K562 (cell line): ENCODE data around the gene ERBB3. TPM values are rescaled to one million over a fixed set of nuclear protein-coding genes. Genes with fewer than 3 reads are reported as not detected.

ENCODE experiments used
- BRD4 ChIP-seq: fragments of 200-600 bp; sonication (generic); IDR thresholded peaks from 2 replicates; pipeline ENCODE4 v1.6.1; 2017; ENCODE audit warnings: inconsistent platforms
- CBFA2T2 ChIP-seq: fragments of 450-650 bp; conservative IDR thresholded peaks from 2 replicates; pipeline ENCODE4 v1.6.1; 2017; ENCODE audit warnings: mild to moderate bottlenecking
- CBFA2T3 ChIP-seq: fragments of 450-650 bp; IDR thresholded peaks from 2 replicates; pipeline ENCODE4 v1.6.1; 2017
- CHCHD3 ChIP-seq: fragments of 250-450 bp; sonication (Bioruptor Pico); IDR thresholded peaks from 2 replicates; pipeline ENCODE4 v2.1.2; 2022; ENCODE audit warnings: mild to moderate bottlenecking
- ETV5 ChIP-seq: sonication (generic); formaldehyde crosslinking; IDR thresholded peaks from 2 replicates; pipeline ENCODE4 v1.4.0; 2020; ENCODE audit warnings: low read depth, mild to moderate bottlenecking, missing genetic modification reagents
- FOXA3 ChIP-seq, 2 experiments: fragments of 450-650 bp in 1 of 2; sonication (generic) in 1 of 2; formaldehyde crosslinking; IDR thresholded peaks in 1 of 2; conservative IDR thresholded peaks in 1 of 2; 2 replicates each; pipeline versions ENCODE4 v1.4.0 to v1.8.0; 2020 to 2022; ENCODE audit warnings: mild to moderate bottlenecking in 2 of 2, missing genetic modification reagents in 1 of 2
- GTF2E2 ChIP-seq: fragments of 200-800 bp; sonication (Bioruptor generic); IDR thresholded peaks from 2 replicates; pipeline ENCODE4 v1.6.1; 2016; ENCODE audit warnings: missing genetic modification characterization, missing compliant biosample characterization
- LCOR ChIP-seq: sonication (generic); formaldehyde crosslinking; IDR thresholded peaks from 2 replicates; pipeline ENCODE4 v1.8.0; 2022; ENCODE audit warnings: mild to moderate bottlenecking, missing genetic modification reagents
- MEF2A ChIP-seq: IDR thresholded peaks from 2 replicates; pipeline ENCODE4 v1.6.1; 2011; ENCODE audit warnings: low read depth, mild to moderate bottlenecking, low read length, moderate library complexity; ENCODE audit not compliant: control insufficient read depth
- MIER1 ChIP-seq: fragments of 450-650 bp; IDR thresholded peaks from 2 replicates; pipeline ENCODE4 v1.6.1; 2016; ENCODE audit warnings: antibody characterized with exemption, mild to moderate bottlenecking, low read depth
- RAD21 ChIP-seq, 2 experiments: fragments of 250-450 bp in 1 of 2; fragments of 450-650 bp in 1 of 2; sonication (Bioruptor Pico) in 1 of 2; formaldehyde crosslinking in 1 of 2; IDR thresholded peaks in 1 of 2; conservative IDR thresholded peaks in 1 of 2; 2 replicates each; pipeline versions ENCODE4 v1.4.0 to v1.8.0; 2020 to 2022; ENCODE audit warnings: mild to moderate bottlenecking in 2 of 2, moderate library complexity in 1 of 2
- ZFPM2 ChIP-seq: fragments of 250-450 bp; sonication (Bioruptor Pico); IDR thresholded peaks from 2 replicates; pipeline ENCODE4 v1.5.1; 2022; ENCODE audit warnings: mild to moderate bottlenecking
- ZNF184 ChIP-seq: sonication (generic); formaldehyde crosslinking; IDR thresholded peaks from 2 replicates; pipeline ENCODE4 v1.5.0; 2020; ENCODE audit warnings: missing genetic modification reagents
- ZNF766 ChIP-seq: fragments of 200-800 bp; sonication (Bioruptor generic); conservative IDR thresholded peaks from 2 replicates; pipeline ENCODE4 v1.6.1; 2016; ENCODE audit warnings: missing genetic modification characterization, missing compliant biosample characterization
- ZNF830 ChIP-seq: fragments of 250-450 bp; sonication (Bioruptor Pico); IDR thresholded peaks from 2 replicates; pipeline ENCODE4 v1.5.0; 2021; ENCODE audit warnings: mild to moderate bottlenecking
- polyA plus RNA-seq, 8 experiments: library from polyadenylated mRNA; depleted of rRNA in 4 of 8; stranded (reverse) in 5 of 8; unstranded in 3 of 8; fragments of >200 nt; fragmentation: Nextera tagmentation in 2 of 8; fragmentation: Illumina TruSeq in 1 of 8; extraction: Ambion mirVana in 2 of 8; extraction: Trizol in 1 of 8; gene quantifications; 2 replicates each; pipeline versions ENCODE4 v1.2.1 to v1.2.3, GENCODE V29; 2011 to 2014; ENCODE audit warnings: inconsistent platforms in 1 of 8, missing spikeins in 1 of 8
- total RNA-seq, 7 experiments: library from RNA; depleted of rRNA in 6 of 7; stranded (reverse); fragments of >200 nt in 6 of 7; fragmentation: Illumina TruSeq in 2 of 7; extraction: Trizol in 2 of 7; gene quantifications; 2 replicates each; pipeline versions ENCODE4 v1.2.1 to v1.2.3, GENCODE V29; 2011 to 2021; ENCODE audit warnings: low replicate concordance in 1 of 7
- TF ChIP-seq, protein P1 (sequence below): IDR thresholded peaks from 2 replicates; pipeline ENCODE4 v1.6.1; 2012; ENCODE audit warnings: low read depth, low read length, improper control_type of control experiment, borderline replicate concordance
- TF ChIP-seq, protein P2 (sequence below): fragments of 450-650 bp; formaldehyde crosslinking; IDR thresholded peaks from 2 replicates; pipeline ENCODE4 v1.4.0; 2022; ENCODE audit warnings: mild to moderate bottlenecking, moderate library complexity
- TF ChIP-seq, protein P3 (sequence below): fragments of 250-450 bp; sonication (Bioruptor Pico); IDR thresholded peaks from 2 replicates; pipeline ENCODE4 v1.8.0; 2021; ENCODE audit warnings: mild to moderate bottlenecking, moderate library complexity
- TF ChIP-seq, protein P4 (sequence below): fragments of 250-450 bp; sonication (Bioruptor Pico); IDR thresholded peaks from 2 replicates; pipeline ENCODE4 v1.9.0; 2021; ENCODE audit warnings: mild to moderate bottlenecking, inconsistent platforms
- TF ChIP-seq, protein P5 (sequence below): sonication (generic); formaldehyde crosslinking; IDR thresholded peaks from 2 replicates; pipeline ENCODE4 v1.8.1; 2023; ENCODE audit warnings: mild to moderate bottlenecking, missing genetic modification reagents

ERBB3 gene
- total and polyA plus RNA-seq, 9 of the 15 experiments (the other 6 are each of a cell fraction or from before 2014, with no cell fraction given) = 1.5 to 5.4 (median 3.8) TPM

DNA sequence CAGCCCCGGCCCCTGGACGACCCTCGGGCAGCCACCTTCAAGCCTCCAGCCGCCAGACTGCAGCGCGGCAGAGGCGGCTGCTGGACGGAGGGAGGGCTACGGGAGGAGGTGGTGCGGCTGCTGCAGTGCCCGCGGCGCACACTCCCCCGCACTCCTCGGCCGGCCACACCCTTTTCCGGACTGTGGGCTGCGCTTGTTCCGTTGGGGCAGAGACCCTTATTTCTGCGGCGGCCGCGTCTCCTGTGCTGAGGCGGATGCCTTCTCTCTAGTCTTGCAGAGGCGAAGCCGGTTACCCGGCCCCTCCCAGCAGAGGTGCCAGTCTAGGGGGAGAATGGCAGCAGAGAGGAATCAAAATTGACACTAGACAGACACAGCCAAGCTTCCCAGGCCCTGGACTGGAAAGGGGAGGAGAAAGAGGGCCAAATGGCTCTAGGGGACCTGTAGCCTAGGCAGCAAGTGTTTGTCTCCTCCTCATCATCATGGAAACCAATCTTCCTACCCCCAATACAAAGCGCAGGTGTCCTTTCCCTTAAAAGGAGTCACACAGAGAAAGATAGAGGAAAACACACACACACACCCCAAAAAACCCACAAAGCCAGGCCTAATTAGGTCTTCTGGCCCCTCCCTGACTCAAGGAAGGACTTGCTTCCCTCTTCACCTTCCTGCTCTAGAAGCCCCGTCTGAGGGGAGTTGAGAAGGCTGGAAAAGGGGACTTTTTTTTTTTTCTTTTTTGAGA, 49.4 kb downstream of the ERBB3 start (continued):
- TF ChIP-seq ZFPM2 (CRISPR knock-in tag) (no peak), CBFA2T2 (no peak), ZNF184 (CRISPR knock-in tag) (no peak), FOXA3 (CRISPR knock-in tag; conservative IDR thresholded peaks at IDR 0.05 in 1 of 2, IDR thresholded peaks at IDR 0.05 in 1 of 2) (no peak), BRD4 (no peak; the same call in 1 of the 2 replicates), ETV5 (CRISPR knock-in tag) (peak; percentile 87), MEF2A (no peak), CHCHD3 (no peak), ZNF766 (CRISPR knock-in tag) (no peak), ZNF830 (CRISPR knock-in tag) (peak; percentile 50; the same call in 1 of the 2 replicates), LCOR (CRISPR knock-in tag) (peak; percentile 58; the same call in 1 of the 2 replicates), CBFA2T3 (peak; percentile 33), GTF2E2 (tag) (no peak), RAD21 (CRISPR knock-in tag; conservative IDR thresholded peaks at IDR 0.05 in 1 of 2, IDR thresholded peaks at IDR 0.05 in 1 of 2) (peak in 1 of 2 experiments; percentile 18; a peak in 2 of 4 replicates), MIER1 (no peak)
- TF ChIP-seq, protein P1, sequence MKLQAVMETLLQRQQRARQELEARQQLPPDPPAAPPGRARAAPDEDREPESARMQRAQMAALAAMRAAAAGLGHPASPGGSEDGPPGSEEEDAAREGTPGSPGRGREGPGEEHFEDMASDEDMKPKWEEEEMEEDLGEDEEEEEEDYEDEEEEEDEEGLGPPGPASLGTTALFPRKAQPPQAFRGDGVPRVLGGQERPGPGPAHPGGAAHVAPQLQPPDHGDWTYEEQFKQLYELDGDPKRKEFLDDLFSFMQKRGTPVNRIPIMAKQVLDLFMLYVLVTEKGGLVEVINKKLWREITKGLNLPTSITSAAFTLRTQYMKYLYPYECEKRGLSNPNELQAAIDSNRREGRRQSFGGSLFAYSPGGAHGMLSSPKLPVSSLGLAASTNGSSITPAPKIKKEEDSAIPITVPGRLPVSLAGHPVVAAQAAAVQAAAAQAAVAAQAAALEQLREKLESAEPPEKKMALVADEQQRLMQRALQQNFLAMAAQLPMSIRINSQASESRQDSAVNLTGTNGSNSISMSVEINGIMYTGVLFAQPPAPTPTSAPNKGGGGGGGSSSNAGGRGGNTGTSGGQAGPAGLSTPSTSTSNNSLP = no peak
- TF ChIP-seq, protein P2, sequence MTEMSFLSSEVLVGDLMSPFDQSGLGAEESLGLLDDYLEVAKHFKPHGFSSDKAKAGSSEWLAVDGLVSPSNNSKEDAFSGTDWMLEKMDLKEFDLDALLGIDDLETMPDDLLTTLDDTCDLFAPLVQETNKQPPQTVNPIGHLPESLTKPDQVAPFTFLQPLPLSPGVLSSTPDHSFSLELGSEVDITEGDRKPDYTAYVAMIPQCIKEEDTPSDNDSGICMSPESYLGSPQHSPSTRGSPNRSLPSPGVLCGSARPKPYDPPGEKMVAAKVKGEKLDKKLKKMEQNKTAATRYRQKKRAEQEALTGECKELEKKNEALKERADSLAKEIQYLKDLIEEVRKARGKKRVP (CRISPR knock-in tag) = no peak
- TF ChIP-seq, protein P3, sequence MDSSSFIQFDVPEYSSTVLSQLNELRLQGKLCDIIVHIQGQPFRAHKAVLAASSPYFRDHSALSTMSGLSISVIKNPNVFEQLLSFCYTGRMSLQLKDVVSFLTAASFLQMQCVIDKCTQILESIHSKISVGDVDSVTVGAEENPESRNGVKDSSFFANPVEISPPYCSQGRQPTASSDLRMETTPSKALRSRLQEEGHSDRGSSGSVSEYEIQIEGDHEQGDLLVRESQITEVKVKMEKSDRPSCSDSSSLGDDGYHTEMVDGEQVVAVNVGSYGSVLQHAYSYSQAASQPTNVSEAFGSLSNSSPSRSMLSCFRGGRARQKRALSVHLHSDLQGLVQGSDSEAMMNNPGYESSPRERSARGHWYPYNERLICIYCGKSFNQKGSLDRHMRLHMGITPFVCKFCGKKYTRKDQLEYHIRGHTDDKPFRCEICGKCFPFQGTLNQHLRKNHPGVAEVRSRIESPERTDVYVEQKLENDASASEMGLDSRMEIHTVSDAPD (CRISPR knock-in tag) = no peak
- TF ChIP-seq, protein P4, sequence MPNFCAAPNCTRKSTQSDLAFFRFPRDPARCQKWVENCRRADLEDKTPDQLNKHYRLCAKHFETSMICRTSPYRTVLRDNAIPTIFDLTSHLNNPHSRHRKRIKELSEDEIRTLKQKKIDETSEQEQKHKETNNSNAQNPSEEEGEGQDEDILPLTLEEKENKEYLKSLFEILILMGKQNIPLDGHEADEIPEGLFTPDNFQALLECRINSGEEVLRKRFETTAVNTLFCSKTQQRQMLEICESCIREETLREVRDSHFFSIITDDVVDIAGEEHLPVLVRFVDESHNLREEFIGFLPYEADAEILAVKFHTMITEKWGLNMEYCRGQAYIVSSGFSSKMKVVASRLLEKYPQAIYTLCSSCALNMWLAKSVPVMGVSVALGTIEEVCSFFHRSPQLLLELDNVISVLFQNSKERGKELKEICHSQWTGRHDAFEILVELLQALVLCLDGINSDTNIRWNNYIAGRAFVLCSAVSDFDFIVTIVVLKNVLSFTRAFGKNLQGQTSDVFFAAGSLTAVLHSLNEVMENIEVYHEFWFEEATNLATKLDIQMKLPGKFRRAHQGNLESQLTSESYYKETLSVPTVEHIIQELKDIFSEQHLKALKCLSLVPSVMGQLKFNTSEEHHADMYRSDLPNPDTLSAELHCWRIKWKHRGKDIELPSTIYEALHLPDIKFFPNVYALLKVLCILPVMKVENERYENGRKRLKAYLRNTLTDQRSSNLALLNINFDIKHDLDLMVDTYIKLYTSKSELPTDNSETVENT (CRISPR knock-in tag) = no peak
- TF ChIP-seq, protein P5, sequence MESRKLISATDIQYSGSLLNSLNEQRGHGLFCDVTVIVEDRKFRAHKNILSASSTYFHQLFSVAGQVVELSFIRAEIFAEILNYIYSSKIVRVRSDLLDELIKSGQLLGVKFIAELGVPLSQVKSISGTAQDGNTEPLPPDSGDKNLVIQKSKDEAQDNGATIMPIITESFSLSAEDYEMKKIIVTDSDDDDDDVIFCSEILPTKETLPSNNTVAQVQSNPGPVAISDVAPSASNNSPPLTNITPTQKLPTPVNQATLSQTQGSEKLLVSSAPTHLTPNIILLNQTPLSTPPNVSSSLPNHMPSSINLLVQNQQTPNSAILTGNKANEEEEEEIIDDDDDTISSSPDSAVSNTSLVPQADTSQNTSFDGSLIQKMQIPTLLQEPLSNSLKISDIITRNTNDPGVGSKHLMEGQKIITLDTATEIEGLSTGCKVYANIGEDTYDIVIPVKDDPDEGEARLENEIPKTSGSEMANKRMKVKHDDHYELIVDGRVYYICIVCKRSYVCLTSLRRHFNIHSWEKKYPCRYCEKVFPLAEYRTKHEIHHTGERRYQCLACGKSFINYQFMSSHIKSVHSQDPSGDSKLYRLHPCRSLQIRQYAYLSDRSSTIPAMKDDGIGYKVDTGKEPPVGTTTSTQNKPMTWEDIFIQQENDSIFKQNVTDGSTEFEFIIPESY (CRISPR knock-in tag) = no peak
